Stimulated activated CD8-positive, alpha-beta memory T cell treated with anti-CD3 and anti-CD28 coated beads, Interleukin-7, amount 100 ng/mL, for 4 hours (primary cell): ENCODE data around the gene PRIM2.
"Not testable (repeated sequence)": the region's sequence is repeated elsewhere in the genome, so short reads cannot be mapped to it uniquely, and the experiment has no call there.

Experiments
- DNase-seq, 2 donors: peaks; one replicate each; pipeline ENCODE4 v3.0.0-alpha.2; 2020; ENCODE audit warnings: low read depth in 2 of 2

Gene PRIM2

GRCh38 chr6:57308755-57309154, 8.7 kb upstream of the PRIM2 start:
- not testable (repeated sequence) for DNase-seq

- DNase-seq = not testable (repeated sequence)
Measured at GRCh38 chr6:57310095-57310816, 7.2 kb upstream of the PRIM2 start.

- DNase-seq = no peak
Measured at GRCh38 chr6:57310817-57311157, 6.6 kb upstream of the PRIM2 start.

GRCh38 chr6:57311300-57312003, 6.0 kb upstream of the PRIM2 start:
- not testable (repeated sequence) for DNase-seq

GRCh38 chr6:57312004-57312345, 5.5 kb upstream of the PRIM2 start:
- no peak for DNase-seq

GRCh38 chr6:57313009-57313408, 4.4 kb upstream of the PRIM2 start:
- no peak for DNase-seq

GRCh38 chr6:57313711-57314471, 3.5 kb upstream of the PRIM2 start:
- DNase-seq = no peak

GRCh38 chr6:57315111-57315510, 2.3 kb upstream of the PRIM2 start:
- no peak for DNase-seq

GRCh38 chr6:57315851-57316250, 1.6 kb upstream of the PRIM2 start:
- no peak for DNase-seq

- DNase-seq = peak; percentile 68 to 72
Measured at GRCh38 chr6:57316581-57317059, 810 bp upstream of the PRIM2 start.

GRCh38 chr6:57324538-57324937, 7.1 kb downstream of the PRIM2 start:
- DNase-seq = no peak

GRCh38 chr6:57327311-57327710, 9.9 kb downstream of the PRIM2 start:
- DNase-seq = no peak

- no peak for DNase-seq
Measured at GRCh38 chr6:57328074-57328473, 10.6 kb downstream of the PRIM2 start.

GRCh38 chr6:57329933-57330332, 12.5 kb downstream of the PRIM2 start:
- no peak for DNase-seq

- DNase-seq = no peak
Measured at GRCh38 chr6:57342148-57342669, 24.8 kb downstream of the PRIM2 start.

- not testable (repeated sequence) for DNase-seq
Measured at GRCh38 chr6:57343342-57343741, 25.9 kb downstream of the PRIM2 start.

GRCh38 chr6:57346715-57347114, 29.3 kb downstream of the PRIM2 start:
- not testable (repeated sequence) for DNase-seq

GRCh38 chr6:57347597-57347996, 30.2 kb downstream of the PRIM2 start:
- not testable (repeated sequence) for DNase-seq

- DNase-seq = not testable (repeated sequence)
Measured at GRCh38 chr6:57350443-57350842, 33.0 kb downstream of the PRIM2 start.

GRCh38 chr6:57352596-57352995, 35.2 kb downstream of the PRIM2 start:
- DNase-seq = not testable (repeated sequence)

GRCh38 chr6:57358319-57358718, 40.9 kb downstream of the PRIM2 start:
- DNase-seq = not testable (repeated sequence)

- not testable (repeated sequence) for DNase-seq
Measured at GRCh38 chr6:57359766-57360165, 42.3 kb downstream of the PRIM2 start.
